ENCODE data around the gene PTPRM.

Gene PTPRM

DNA sequence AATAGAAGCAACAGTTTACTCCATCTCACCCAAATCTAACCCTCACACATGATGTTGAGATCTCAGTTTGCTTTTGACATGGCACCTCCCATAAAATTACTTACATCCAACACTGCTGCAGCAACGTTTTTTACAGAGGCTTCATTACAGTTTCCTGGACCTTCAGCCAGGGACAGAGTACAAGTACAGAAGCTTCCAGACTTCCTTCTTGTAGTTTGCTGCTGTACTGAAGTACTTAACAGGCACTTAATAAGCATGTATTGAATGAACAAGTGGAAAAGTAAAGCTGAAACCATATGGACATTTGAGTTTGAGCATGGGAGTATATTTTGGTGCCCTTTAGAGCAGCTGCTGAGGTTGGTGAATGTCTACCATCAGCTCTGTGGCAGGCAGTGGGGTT lies 514.2 kb downstream of the PTPRM start:
- peaks cover 6% of the 10 kb centered on the region for H3K36me3 ChIP-seq (ENCODE audit: insufficient read depth, low read length)
- no peak overlapping the region for H3K27ac ChIP-seq (ENCODE audit: low read depth, low read length)
- H3K9me3 ChIP-seq (ENCODE audit: low read length), result no peaks in the 10 kb centered on the region
- no peaks in the 10 kb centered on the region for H3K27me3 ChIP-seq (ENCODE audit: control insufficient read depth in 1 of 2, insufficient read depth in 2 of 2, low read length in 2 of 2)
- no peak overlapping the region for H3K9ac ChIP-seq (ENCODE audit: low read length)
- peaks cover 5% of the 10 kb centered on the region for H3K4me1 ChIP-seq (ENCODE audit: insufficient read depth, low read length)
- no peak overlapping the region for H3K4me3 ChIP-seq (ENCODE audit: low read depth in 1 of 2, low read length in 2 of 2)

DNA sequence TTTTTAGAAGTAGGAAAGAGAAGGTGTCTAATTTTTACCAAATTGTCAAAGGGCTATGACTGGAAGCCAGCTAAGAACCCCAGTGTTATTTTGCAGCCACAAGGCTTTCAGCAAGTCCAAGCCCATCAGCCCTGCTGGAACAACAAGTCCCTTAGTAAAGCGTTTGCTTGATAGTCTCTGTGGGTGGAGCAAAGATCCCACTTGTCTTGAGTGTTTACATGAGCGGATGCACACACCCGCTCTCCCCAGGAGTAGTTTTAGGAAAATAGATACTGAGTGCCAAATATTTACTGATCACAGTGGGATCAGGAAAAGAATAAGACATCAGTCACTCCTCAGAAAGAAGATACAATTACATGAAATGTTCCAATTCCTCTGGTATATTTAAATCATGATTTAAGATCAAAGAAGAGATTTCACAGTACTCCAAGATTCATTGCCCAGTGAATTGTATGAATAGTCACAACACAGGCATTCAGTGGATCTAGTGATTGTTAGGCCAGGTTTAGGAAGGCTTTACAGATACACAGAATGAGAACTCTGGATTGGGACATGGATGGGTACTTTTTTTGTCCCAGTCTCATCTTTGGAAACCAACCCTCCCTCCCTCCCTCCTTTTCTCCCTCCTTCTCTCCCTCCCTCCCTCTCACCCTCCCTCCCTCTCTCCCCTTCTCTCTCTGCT lies 514.9 kb downstream of the PTPRM start:
- Histone ChIP-seq H3K27ac (ENCODE audit: low read depth, low read length) (no peak overlapping the region), H3K9me3 (ENCODE audit: low read length) (no peaks in the 10 kb centered on the region), H3K9ac (ENCODE audit: low read length) (no peak overlapping the region), H3K4me3 (ENCODE audit: low read depth in 1 of 2, low read length in 2 of 2) (no peak overlapping the region), H3K4me1 (ENCODE audit: insufficient read depth, low read length) (peaks cover 5% of the 10 kb centered on the region), H3K27me3 (ENCODE audit: control insufficient read depth in 1 of 2, insufficient read depth in 2 of 2, low read length in 2 of 2) (no peaks in the 10 kb centered on the region), H3K36me3 (ENCODE audit: insufficient read depth, low read length) (peaks cover 10% of the 10 kb centered on the region)

DNA sequence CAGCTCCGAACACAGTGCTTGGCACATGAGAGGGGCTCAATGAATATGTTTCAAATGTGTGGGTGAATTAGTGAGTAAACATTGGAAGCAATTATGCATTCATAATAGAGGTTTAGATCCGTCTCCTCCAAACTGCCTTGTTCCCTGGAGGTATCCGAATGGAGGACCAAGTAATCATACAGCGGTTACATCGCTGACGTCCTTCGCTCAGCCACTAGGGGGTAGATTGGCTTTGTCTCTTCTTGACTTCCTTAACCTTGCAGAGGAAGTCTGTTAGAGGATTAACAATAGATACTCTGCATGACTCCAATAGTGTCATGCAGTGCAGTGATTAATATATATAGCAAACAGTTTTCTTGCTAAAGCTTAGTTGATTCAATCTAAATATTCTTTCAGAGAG lies 517.0 kb downstream of the PTPRM start:
- Histone ChIP-seq H3K27ac (ENCODE audit: low read depth, low read length) (no peak overlapping the region), H3K36me3 (ENCODE audit: insufficient read depth, low read length) (peaks cover 10% of the 10 kb centered on the region), H3K4me1 (ENCODE audit: insufficient read depth, low read length) (peaks cover 5% of the 10 kb centered on the region), H3K9ac (ENCODE audit: low read length) (no peak overlapping the region), H3K4me3 (ENCODE audit: low read depth in 1 of 2, low read length in 2 of 2) (no peak overlapping the region), H3K9me3 (ENCODE audit: low read length) (no peaks in the 10 kb centered on the region), H3K27me3 (ENCODE audit: control insufficient read depth in 1 of 2, insufficient read depth in 2 of 2, low read length in 2 of 2) (no peaks in the 10 kb centered on the region)

DNA sequence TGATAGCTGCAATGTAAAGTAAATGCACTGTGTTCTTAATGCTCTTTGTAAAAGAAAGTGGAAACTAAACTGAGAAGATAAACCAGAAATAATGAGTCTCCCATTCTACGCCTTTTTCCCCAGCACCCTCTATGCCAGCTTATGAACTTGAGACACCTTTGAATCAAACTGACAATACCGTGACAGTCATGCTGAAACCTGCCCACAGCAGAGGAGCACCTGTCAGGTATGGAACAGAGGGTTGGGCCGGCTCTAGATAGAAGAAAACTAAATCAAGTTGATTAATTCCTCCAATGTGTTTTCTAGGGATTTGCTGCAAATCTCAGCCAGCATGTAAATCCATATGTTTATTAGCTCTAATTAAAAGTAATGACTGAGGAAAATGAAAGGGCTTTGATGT lies 521.5 kb downstream of the PTPRM start:
- H3K27ac ChIP-seq (ENCODE audit: low read depth, low read length), result no peak overlapping the region
- H3K9ac ChIP-seq (ENCODE audit: low read length), result no peak overlapping the region
- no peak overlapping the region for H3K4me3 ChIP-seq (ENCODE audit: low read depth in 1 of 2, low read length in 2 of 2)
- H3K36me3 ChIP-seq (ENCODE audit: insufficient read depth, low read length), result peaks cover 15% of the 10 kb centered on the region
- no peaks in the 10 kb centered on the region for H3K4me1 ChIP-seq (ENCODE audit: insufficient read depth, low read length)
- H3K27me3 ChIP-seq (ENCODE audit: control insufficient read depth in 1 of 2, insufficient read depth in 2 of 2, low read length in 2 of 2), result no peaks in the 10 kb centered on the region
- no peaks in the 10 kb centered on the region for H3K9me3 ChIP-seq (ENCODE audit: low read length)

DNA sequence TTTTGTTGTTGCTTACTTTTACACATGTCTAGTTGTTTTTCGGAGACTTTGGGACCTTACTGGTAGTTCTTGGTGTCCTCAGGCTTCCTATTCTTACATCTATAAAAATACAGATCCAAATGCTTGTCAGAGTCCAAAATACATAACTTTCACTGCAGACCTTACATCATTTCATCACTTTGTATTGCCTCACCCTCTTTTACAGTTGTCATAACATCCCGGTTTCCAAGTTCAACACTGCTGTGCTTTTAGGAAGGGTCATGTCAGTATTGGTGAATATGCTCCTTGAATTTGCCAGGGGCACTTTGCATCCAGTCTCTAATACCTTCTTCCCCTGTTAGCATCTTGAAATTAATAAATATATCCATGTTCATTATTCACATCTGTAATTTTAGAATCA lies 523.9 kb downstream of the PTPRM start:
- Histone ChIP-seq H3K36me3 (ENCODE audit: insufficient read depth, low read length) (peaks cover 11% of the 10 kb centered on the region), H3K4me3 (ENCODE audit: low read depth in 1 of 2, low read length in 2 of 2) (no peak overlapping the region), H3K4me1 (ENCODE audit: insufficient read depth, low read length) (no peaks in the 10 kb centered on the region), H3K27ac (ENCODE audit: low read depth, low read length) (no peak overlapping the region), H3K27me3 (ENCODE audit: control insufficient read depth in 1 of 2, insufficient read depth in 2 of 2, low read length in 2 of 2) (no peaks in the 10 kb centered on the region), H3K9ac (ENCODE audit: low read length) (no peak overlapping the region), H3K9me3 (ENCODE audit: low read length) (no peaks in the 10 kb centered on the region)

DNA sequence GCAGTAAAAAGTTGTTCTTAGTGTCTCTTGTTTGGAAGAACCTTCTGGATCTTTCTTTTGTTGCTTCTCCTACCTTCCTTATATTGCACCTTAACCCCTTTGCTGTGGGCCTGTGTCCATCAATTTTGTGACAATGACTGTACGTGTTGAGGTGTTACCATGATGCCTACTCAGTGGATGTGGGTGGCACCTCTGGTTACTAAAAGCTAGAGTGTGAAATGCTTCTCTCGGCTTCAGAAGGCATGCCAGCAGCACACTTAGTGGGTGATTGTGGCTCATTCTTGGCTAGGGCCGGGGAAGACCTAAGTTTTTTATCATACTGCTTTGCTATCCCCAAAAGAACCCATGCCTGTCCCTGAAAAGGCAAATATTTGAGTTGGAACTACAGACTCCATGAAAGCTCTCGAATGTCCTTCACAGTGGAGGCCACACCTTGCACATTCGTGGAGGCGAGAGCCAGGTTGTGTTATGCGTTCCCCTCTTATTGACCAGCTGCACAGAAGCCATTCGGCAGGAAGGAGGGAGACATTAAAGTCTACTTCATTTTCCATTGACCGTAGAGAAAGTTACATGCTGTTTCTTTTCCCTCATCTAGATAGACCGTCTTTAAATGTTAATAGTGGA lies 528.9 kb downstream of the PTPRM start:
- Histone ChIP-seq H3K4me1 (ENCODE audit: insufficient read depth, low read length) (no peaks in the 10 kb centered on the region), H3K36me3 (ENCODE audit: insufficient read depth, low read length) (no peaks in the 10 kb centered on the region), H3K4me3 (ENCODE audit: low read depth in 1 of 2, low read length in 2 of 2) (no peak overlapping the region), H3K9me3 (ENCODE audit: low read length) (no peaks in the 10 kb centered on the region), H3K27ac (ENCODE audit: low read depth, low read length) (no peak overlapping the region), H3K27me3 (ENCODE audit: control insufficient read depth in 1 of 2, insufficient read depth in 2 of 2, low read length in 2 of 2) (no peaks in the 10 kb centered on the region), H3K9ac (ENCODE audit: low read length) (no peak overlapping the region)

DNA sequence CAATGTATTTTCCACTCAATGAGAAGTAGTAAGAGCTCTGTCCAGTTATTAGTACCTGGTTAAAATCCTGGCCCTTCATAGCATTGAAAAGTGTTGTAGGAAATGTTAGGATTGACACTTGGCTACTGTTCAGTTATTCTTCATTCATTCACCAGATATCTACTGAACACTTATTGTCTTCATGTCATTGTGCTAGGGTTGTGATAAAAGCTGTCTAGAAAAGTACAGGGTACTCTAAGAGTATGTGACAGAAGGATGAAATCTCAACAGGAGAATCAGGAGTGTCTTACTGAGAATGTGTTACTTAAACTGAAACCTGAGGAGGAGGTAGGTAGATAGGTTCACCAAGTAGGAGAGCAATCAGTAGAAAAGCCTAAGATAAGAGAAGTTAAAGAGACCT lies 530.3 kb downstream of the PTPRM start:
- Histone ChIP-seq H3K36me3 (ENCODE audit: insufficient read depth, low read length) (no peaks in the 10 kb centered on the region), H3K27ac (ENCODE audit: low read depth, low read length) (no peak overlapping the region), H3K4me1 (ENCODE audit: insufficient read depth, low read length) (no peaks in the 10 kb centered on the region), H3K9ac (ENCODE audit: low read length) (no peak overlapping the region), H3K4me3 (ENCODE audit: low read depth in 1 of 2, low read length in 2 of 2) (no peak overlapping the region), H3K27me3 (ENCODE audit: control insufficient read depth in 1 of 2, insufficient read depth in 2 of 2, low read length in 2 of 2) (no peaks in the 10 kb centered on the region), H3K9me3 (ENCODE audit: low read length) (no peaks in the 10 kb centered on the region)

DNA sequence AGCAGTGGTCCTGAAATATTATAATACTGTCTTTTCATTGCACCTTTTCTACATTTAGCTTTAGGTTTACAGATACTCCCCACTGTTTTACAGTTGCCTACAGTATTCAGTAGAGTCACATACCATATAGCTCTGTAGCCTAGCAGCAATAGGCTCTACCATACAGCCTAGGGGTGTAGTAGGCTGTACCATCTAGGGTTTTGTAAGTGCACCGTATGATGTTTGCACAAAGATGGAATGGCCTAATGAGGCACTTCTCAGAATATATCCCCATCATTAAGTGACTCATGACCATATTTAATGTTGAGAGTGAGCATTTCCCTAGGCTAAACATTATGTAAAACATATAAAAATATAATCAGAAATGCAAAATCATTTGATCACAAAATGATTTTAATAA lies 530.8 kb downstream of the PTPRM start:
- Histone ChIP-seq H3K9ac (ENCODE audit: low read length) (no peak overlapping the region), H3K27ac (ENCODE audit: low read depth, low read length) (no peak overlapping the region), H3K4me1 (ENCODE audit: insufficient read depth, low read length) (no peaks in the 10 kb centered on the region), H3K36me3 (ENCODE audit: insufficient read depth, low read length) (no peaks in the 10 kb centered on the region), H3K27me3 (ENCODE audit: control insufficient read depth in 1 of 2, insufficient read depth in 2 of 2, low read length in 2 of 2) (no peaks in the 10 kb centered on the region), H3K4me3 (ENCODE audit: low read depth in 1 of 2, low read length in 2 of 2) (no peak overlapping the region), H3K9me3 (ENCODE audit: low read length) (peaks cover 3% of the 10 kb centered on the region)

DNA sequence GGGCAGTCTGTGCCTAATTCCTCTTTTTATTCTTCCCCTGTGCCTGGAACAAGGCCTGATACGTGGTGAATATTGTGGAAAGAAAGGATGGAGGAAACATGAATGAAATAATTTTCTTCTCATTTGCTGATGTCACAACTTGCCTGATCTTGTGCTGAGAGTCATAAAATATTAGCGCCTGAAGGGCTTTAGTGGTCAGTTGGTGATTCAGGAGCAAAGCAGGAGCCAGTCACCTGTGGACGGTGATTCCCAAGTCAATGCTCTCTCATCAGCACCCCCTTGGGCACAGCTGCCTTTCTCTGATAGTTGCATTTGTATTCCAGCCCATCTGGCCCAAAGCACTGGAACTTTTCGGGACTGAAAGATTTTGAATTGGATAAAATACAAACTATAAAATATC lies 539.5 kb downstream of the PTPRM start:
- Histone ChIP-seq H3K36me3 (ENCODE audit: insufficient read depth, low read length) (no peaks in the 10 kb centered on the region), H3K4me3 (ENCODE audit: low read depth in 1 of 2, low read length in 2 of 2) (no peak overlapping the region), H3K27me3 (ENCODE audit: control insufficient read depth in 1 of 2, insufficient read depth in 2 of 2, low read length in 2 of 2) (no peaks in the 10 kb centered on the region), H3K4me1 (ENCODE audit: insufficient read depth, low read length) (no peaks in the 10 kb centered on the region), H3K9ac (ENCODE audit: low read length) (no peak overlapping the region), H3K27ac (ENCODE audit: low read depth, low read length) (no peak overlapping the region), H3K9me3 (ENCODE audit: low read length) (peaks cover 5% of the 10 kb centered on the region)

DNA sequence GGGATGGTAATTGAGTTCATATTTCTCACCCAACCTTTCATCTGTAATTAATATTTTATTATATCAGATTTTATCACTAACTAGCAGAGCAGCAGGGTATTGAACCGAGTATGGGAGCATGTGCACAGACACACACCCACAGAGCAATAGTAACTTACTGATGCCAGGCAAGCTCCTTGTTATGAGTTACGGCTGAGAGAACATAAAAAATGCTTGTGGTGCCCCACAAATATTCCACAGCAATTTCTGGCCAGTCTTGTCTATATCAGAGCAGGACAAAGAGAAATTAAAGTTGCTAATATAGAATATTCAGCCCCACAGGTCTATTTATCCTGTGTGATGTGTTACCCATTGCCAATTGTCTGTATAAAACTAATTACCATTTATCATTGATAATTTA lies 540.3 kb downstream of the PTPRM start:
- Histone ChIP-seq H3K36me3 (ENCODE audit: insufficient read depth, low read length) (no peaks in the 10 kb centered on the region), H3K27ac (ENCODE audit: low read depth, low read length) (no peak overlapping the region), H3K9ac (ENCODE audit: low read length) (no peak overlapping the region), H3K4me1 (ENCODE audit: insufficient read depth, low read length) (no peaks in the 10 kb centered on the region), H3K27me3 (ENCODE audit: control insufficient read depth in 1 of 2, insufficient read depth in 2 of 2, low read length in 2 of 2) (no peaks in the 10 kb centered on the region), H3K9me3 (ENCODE audit: low read length) (peaks cover 5% of the 10 kb centered on the region), H3K4me3 (ENCODE audit: low read depth in 1 of 2, low read length in 2 of 2) (no peak overlapping the region)

DNA sequence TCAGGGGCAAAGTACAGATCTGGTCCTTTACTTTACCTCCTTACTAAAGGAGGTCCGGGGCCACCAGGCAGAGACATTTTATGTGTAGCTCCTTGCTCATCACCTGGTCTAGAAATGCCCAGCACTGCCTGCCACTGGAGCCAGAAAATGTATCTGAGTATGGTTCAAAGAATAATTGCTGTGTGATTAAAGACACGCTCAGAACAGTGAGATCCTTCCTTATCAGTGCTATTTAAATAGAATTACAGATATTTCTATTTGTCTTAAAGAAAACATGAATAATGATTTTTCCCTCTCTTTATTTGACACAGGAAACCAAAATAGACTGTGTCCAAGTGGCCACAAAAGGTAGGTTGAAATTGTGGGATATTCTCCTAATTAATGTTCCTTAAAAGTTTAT lies 547.4 kb downstream of the PTPRM start:
- Histone ChIP-seq H3K9ac (ENCODE audit: low read length) (no peak overlapping the region), H3K9me3 (ENCODE audit: low read length) (no peaks in the 10 kb centered on the region), H3K4me3 (ENCODE audit: low read depth in 1 of 2, low read length in 2 of 2) (no peak overlapping the region), H3K4me1 (ENCODE audit: insufficient read depth, low read length) (no peaks in the 10 kb centered on the region), H3K27ac (ENCODE audit: low read depth, low read length) (no peak overlapping the region), H3K36me3 (ENCODE audit: insufficient read depth, low read length) (no peaks in the 10 kb centered on the region), H3K27me3 (ENCODE audit: control insufficient read depth in 1 of 2, insufficient read depth in 2 of 2, low read length in 2 of 2) (no peaks in the 10 kb centered on the region)

DNA sequence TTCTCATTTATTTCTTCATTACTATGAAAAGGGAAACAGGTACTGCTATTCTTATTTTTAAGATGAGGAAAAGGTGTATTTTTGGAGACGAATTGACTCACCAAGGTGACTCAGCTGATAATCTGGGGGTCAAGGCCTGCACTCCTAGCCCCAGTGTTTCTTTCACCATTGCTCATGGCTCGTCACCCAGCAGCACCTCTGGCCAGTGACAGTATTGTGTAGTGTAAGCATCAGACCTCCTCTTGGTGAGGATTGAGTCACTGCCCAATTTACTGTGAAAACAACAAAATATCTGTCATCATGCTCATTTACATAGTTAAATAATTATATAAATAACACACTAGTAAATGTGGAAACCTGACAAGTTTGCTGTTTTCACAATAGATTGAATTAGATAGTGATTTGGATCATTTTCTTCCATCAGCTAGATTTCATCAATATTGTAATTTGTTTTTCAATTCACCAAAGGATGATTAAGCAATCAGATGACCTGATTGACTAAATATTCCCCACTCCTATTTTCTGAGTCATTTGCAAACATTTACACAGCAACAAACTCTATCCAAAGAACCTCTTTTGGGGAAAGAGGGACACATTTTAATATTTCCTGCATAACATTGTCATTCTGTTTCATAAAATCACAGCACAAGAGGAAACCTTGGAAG lies 549.4 kb downstream of the PTPRM start:
- H3K4me1 ChIP-seq (ENCODE audit: insufficient read depth, low read length), result no peaks in the 10 kb centered on the region
- H3K27me3 ChIP-seq (ENCODE audit: control insufficient read depth in 1 of 2, insufficient read depth in 2 of 2, low read length in 2 of 2), result no peaks in the 10 kb centered on the region
- H3K4me3 ChIP-seq (ENCODE audit: low read depth in 1 of 2, low read length in 2 of 2), result no peak overlapping the region
- no peak overlapping the region for H3K27ac ChIP-seq (ENCODE audit: low read depth, low read length)
- H3K9me3 ChIP-seq (ENCODE audit: low read length), result no peaks in the 10 kb centered on the region
- no peak overlapping the region for H3K9ac ChIP-seq (ENCODE audit: low read length)
- H3K36me3 ChIP-seq (ENCODE audit: insufficient read depth, low read length), result no peaks in the 10 kb centered on the region
